GM18502 (cell line): ENCODE results near the gene RBP3.

Experiments used
- ATAC-seq: cut with Tn5 transposase; IDR thresholded peaks from one replicate; pipeline ENCODE4 v1.9.1; 2021; ENCODE audit warnings: mild to moderate bottlenecking; ENCODE audit not compliant: unreplicated experiment, poor library complexity

Gene RBP3

GRCh38 chr10:47334466-47335295 is 13.5 kb upstream of the RBP3 start:
- ATAC-seq = no peak

DNA sequence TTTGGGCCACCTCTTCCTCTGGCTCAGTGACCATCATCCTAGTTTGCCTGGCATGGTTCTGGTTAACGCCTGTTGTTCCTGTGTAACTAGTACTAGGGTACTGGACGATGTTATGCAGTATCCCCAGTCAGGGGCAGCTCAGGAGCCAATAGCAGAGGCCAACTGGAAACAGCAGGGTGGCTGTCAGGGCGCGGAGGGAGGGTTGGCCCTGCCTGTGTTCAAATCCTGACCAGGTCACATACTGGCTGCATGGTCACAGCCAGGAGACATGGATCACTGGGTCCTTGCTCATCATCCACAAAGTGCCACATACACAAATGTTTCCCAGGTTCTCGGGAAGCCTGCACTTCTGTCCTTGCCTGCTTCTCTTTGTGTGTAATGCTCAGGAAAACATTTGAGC is 12.3 kb upstream of the RBP3 start:
- ATAC-seq = no peak

- ATAC-seq = no peak
Measured at GRCh38 chr10:47336387-47337134, 11.6 kb upstream of the RBP3 start.

DNA sequence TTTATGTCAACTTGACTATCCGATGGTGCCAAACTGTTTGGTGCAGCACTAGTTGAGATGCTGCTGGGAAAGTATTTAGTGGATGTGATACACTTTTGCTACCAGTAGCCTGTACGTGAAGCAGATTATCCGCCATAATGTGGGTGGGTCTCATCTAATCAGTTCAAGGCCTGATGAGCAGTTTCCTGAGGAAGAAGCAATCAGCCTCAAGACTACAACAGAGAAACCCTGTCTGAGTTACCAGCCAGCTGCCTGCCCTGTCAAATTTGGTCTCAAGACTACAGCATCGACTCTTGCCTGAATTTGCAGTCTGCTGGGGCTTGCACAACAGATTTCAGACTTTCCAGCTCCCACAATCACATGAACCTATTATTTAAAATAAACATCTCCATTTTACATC is 10.9 kb upstream of the RBP3 start:
- no peak for ATAC-seq

DNA sequence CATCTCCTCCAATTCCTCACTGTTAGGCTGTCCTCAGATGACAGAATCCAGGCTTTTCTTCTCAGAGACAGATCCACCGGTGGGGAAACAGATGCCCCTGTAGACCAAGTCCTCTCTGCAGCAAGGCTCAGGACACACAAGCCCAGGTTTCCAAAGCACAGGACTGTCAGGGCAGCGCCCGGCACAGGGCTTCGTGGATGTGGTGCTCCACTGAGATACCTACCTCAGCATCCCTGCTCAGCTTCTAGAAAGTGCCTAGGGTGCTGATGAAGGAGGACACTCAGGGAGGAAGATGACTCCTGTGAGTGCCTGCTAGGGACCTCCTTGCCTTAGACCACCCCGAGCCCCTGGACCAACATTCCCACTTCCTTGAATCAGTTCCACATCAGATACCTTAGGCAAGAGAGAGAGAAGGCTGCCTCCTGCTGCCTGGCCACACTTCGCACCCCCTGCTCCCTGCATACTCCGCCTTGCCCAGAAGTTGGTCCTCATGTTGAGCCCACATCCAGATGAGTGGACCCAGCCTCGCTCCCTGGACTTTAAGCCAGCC is 8.9 kb upstream of the RBP3 start:
- ATAC-seq = no peak

DNA sequence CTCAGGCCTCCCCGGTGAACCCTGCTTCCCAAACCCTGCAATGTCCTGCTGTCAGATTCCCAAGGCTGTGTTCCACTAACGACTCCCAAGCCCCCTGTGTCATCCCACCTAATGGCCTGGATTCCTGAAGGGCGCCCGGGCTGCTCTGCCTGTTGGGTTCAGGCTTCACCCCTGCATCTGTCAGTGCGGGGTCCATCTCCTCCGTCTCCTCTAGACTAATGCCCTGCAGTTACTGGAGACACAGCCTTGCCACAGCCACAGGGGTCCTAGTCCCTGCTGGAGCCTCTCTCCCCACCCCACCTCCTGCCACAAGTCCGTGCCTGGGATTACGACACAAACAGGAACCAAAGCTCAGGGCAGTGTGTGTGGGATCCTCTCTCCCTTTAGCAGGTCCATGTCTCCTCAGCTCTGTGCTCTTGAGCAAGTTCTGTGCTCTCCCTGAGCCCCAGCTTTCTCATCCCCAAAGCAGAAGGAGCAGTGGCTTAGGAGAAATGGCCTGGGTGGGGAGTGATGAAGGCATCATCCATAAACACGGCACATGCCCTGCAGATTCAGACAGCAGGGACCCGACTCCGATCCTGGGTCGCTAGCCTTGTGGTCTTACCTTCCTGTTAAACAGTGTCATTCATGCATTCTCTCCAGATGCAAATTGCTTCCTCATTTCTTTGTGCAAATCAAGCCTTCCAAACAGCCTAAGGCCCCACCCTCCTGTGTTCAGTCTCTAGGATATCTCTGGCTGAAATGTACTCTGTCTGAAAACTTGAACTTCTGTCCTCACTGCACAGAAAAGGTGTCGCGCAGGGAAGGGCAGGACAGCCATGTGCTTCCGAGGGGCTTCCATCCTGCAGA is 8.2 kb upstream of the RBP3 start:
- no peak for ATAC-seq

GRCh38 chr10:47340608-47341170 is 7.5 kb upstream of the RBP3 start:
- ATAC-seq = peak; percentile 53

- no peak for ATAC-seq
Measured at GRCh38 chr10:47344996-47345870, 2.9 kb upstream of the RBP3 start.

DNA sequence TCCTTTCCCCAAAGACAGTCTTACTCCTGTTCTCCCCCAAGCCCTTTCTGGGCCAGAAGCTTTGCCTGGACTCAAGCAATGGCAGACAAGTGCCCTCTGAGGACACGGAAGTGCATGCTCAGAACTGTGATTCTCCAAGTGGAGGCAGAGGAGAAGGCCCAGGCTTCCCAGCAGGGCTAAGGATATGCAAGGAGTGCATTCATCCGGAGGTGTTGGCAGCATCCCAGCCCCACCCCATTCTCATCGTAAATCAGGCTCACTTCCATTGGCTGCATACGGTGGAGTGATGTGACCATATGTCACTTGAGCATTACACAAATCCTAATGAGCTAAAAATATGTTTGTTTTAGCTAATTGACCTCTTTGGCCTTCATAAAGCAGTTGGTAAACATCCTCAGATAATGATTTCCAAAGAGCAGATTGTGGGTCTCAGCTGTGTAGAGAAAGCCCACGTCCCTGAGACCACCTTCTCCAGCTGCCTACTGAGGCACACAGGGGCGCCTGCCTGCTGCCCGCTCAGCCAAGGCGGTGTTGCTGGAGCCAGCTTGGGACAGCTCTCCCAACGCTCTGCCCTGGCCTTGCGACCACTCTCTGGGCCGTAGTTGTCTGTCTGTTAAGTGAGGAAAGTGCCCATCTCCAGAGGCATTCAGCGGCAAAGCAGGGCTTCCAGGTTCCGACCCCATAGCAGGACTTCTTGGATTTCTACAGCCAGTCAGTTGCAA is 1.4 kb upstream of the RBP3 start:
- ATAC-seq = no peak

- ATAC-seq = no peak
Measured at GRCh38 chr10:47347303-47347675, 874 bp upstream of the RBP3 start.

DNA sequence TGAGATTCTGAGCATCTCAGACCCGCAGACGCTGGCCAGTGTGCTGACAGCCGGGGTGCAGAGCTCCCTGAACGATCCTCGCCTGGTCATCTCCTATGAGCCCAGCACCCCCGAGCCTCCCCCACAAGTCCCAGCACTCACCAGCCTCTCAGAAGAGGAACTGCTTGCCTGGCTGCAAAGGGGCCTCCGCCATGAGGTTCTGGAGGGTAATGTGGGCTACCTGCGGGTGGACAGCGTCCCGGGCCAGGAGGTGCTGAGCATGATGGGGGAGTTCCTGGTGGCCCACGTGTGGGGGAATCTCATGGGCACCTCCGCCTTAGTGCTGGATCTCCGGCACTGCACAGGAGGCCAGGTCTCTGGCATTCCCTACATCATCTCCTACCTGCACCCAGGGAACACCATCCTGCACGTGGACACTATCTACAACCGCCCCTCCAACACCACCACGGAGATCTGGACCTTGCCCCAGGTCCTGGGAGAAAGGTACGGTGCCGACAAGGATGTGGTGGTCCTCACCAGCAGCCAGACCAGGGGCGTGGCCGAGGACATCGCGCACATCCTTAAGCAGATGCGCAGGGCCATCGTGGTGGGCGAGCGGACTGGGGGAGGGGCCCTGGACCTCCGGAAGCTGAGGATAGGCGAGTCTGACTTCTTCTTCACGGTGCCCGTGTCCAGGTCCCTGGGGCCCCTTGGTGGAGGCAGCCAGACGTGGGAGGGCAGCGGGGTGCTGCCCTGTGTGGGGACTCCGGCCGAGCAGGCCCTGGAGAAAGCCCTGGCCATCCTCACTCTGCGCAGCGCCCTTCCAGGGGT is 703 bp downstream of the RBP3 start:
- ATAC-seq = no peak

- no peak for ATAC-seq
Measured at GRCh38 chr10:47349516-47349915, 1.4 kb downstream of the RBP3 start.

GRCh38 chr10:47349941-47350371 is 1.8 kb downstream of the RBP3 start:
- ATAC-seq = no peak

DNA sequence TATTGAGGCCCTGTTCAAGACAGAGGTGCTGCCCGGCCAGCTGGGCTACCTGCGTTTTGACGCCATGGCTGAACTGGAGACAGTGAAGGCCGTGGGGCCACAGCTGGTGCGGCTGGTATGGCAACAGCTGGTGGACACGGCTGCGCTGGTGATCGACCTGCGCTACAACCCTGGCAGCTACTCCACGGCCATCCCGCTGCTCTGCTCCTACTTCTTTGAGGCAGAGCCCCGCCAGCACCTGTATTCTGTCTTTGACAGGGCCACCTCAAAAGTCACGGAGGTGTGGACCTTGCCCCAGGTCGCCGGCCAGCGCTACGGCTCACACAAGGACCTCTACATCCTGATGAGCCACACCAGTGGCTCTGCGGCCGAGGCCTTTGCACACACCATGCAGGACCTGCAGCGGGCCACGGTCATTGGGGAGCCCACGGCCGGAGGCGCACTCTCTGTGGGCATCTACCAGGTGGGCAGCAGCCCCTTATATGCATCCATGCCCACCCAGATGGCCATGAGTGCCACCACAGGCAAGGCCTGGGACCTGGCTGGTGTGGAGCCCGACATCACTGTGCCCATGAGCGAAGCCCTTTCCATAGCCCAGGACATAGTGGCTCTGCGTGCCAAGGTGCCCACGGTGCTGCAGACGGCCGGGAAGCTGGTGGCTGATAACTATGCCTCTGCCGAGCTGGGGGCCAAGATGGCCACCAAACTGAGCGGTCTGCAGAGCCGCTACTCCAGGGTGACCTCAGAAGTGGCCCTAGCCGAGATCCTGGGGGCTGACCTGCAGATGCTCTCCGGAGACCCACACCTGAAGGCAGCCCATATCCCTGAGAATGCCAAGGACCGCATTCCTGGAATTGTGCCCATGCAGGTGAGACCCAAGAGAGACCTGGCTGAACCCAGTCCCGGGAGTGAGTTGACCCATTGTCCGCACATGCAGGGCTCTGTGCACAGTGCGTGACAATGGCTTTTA is 2.8 kb downstream of the RBP3 start:
- ATAC-seq = no peak

DNA sequence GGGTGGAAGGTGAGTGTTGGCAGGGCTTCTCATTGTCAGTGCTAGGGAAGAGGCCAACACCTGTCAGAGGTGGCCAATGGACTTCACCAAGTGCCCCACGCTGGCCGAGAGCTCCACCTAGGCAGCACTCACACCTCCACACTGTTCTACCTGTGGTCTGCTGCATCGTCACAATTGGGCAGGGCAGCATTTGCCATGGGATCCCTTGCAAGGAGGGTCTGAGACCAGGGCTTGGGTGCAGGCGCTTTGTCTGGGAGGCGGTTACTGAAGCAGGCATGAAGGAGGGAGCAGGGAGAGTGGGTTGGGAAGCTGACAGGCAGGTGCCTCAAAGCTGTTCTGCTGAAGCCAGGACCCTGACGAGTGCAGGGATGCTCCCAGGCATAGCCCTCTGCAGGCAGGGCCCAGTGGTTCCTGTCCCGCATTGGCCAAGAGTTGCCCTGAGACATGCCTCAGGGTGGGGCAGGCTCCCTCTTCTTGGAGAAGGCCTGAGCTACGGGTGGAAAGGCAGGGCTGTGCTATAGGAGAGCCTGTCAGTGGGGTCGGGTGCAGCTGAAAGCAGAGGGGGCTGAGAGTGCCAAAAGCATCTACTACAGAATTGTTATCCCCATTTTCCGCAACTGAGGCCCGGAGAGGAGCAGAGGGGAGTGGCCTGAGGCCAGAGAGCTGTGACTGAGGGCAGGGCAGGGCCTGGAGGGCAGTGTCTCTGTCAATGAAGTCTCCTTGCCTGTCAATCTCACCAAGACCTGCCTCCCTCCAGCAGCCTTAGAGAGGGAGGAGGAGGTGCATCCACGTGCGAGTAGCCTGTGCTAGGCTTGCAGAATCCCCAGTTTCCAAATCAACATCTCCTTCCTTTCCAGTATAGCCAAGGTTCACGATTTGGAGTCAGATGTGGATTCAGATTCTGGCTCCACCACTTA is 4.0 kb downstream of the RBP3 start:
- no peak for ATAC-seq

DNA sequence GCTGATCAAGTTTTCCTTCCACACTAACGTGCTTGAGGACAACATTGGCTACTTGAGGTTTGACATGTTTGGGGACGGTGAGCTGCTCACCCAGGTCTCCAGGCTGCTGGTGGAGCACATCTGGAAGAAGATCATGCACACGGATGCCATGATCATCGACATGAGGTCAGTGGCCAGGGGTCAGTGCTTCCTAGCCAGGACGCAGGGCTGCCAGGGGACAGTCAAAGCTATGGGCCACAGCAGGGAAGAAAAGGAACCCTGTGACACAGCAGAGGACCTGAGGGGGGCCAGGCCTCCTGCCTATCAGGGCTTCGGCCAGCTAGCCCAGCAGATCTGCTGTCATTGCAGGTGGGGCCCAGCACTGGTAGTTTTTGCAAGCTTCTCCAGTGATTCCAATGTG is 5.2 kb downstream of the RBP3 start:
- ATAC-seq = no peak
